ENCODE results near the gene CADM2. TPM values are rescaled to one million over a fixed set of nuclear protein-coding genes. Genes with fewer than 3 reads are reported as not detected.

The CADM2 gene
- total and polyA plus RNA-seq, 2 experiments from 2014 or later, result 13.3 to 47.5 TPM

GRCh38 chr3:85355572-85355971, 396.8 kb downstream of the CADM2 start (continued):
- TF ChIP-seq CTCF (conservative IDR thresholded peaks at IDR 0.05; ENCODE audit: low read depth in 2 of 2), result no peak
- TF ChIP-seq STAT1 (IDR thresholded peaks at IDR 0.05; ENCODE audit: unreplicated experiment), result no peak

- no peak overlapping the region for H2AFZ ChIP-seq
- H3K27ac ChIP-seq (ENCODE audit: low read depth), result no peak overlapping the region
- H3K79me2 ChIP-seq (replicated peaks; ENCODE audit: insufficient read depth), result no peaks in the 10 kb centered on the region
- H3F3A ChIP-seq (replicated peaks; ENCODE audit: low read depth), result no peaks in the 10 kb centered on the region
- no peaks in the 10 kb centered on the region for H3K27me3 ChIP-seq (ENCODE audit: insufficient read depth)
- no peaks in the 10 kb centered on the region for H3K36me3 ChIP-seq (ENCODE audit: insufficient read depth)
- Mint-ChIP-seq H3K36me3 (ENCODE audit: low read depth) (no peaks in the 10 kb centered on the region), H3K9me3 (no peaks in the 10 kb centered on the region), H3K27ac (no peak overlapping the region), H3K4me3 (no peak overlapping the region), H3K4me1 (peaks cover 2% of the 10 kb centered on the region; the same call in 2 of the 3 replicates), H3K27me3 (ENCODE audit: insufficient read depth, low read depth, poor library complexity) (no peaks in the 10 kb centered on the region)
- H3K4me1 ChIP-seq (ENCODE audit: insufficient read depth), result no peaks in the 10 kb centered on the region
- DNase-seq (ENCODE audit: low spot score) (peak; percentile 81), ATAC-seq (peak; percentile 100)
- H4K20me1 ChIP-seq (replicated peaks; ENCODE audit: insufficient read depth), result no peaks in the 10 kb centered on the region
- H3K4me3 ChIP-seq, result no peak overlapping the region
- H3K4me2 ChIP-seq, result no peak overlapping the region
- no peaks in the 10 kb centered on the region for H3K9me2 ChIP-seq (ENCODE audit: insufficient read depth)
- peak; percentile 83 to 93 for TF ChIP-seq CTCF (conservative IDR thresholded peaks at IDR 0.05; ENCODE audit: low read depth in 2 of 2)
- TF ChIP-seq ETS1 (IDR thresholded peaks at IDR 0.05), result no peak
Observed at GRCh38 chr3:85360742-85361387, 402.1 kb downstream of the CADM2 start.

GRCh38 chr3:85364296-85364909, 405.6 kb downstream of the CADM2 start:
- Mint-ChIP-seq H3K36me3 (ENCODE audit: low read depth) (no peaks in the 10 kb centered on the region), H3K27ac (no peak overlapping the region; the same call in 1 of the 2 replicates), H3K9me3 (no peaks in the 10 kb centered on the region), H3K4me3 (no peak overlapping the region), H3K27me3 (ENCODE audit: insufficient read depth, low read depth, poor library complexity) (no peaks in the 10 kb centered on the region), H3K4me1 (peaks cover 2% of the 10 kb centered on the region; the same call in 2 of the 3 replicates)
- Histone ChIP-seq H2AFZ (no peak overlapping the region), H3K79me2 (replicated peaks; ENCODE audit: insufficient read depth) (no peaks in the 10 kb centered on the region), H3K27ac (ENCODE audit: low read depth) (no peak overlapping the region), H3K36me3 (ENCODE audit: insufficient read depth) (no peaks in the 10 kb centered on the region), H3K27me3 (ENCODE audit: insufficient read depth) (no peaks in the 10 kb centered on the region), H3K9me2 (ENCODE audit: insufficient read depth) (no peaks in the 10 kb centered on the region), H3F3A (replicated peaks; ENCODE audit: low read depth) (no peaks in the 10 kb centered on the region), H3K4me3 (no peak overlapping the region), H3K4me2 (no peak overlapping the region), H3K4me1 (ENCODE audit: insufficient read depth) (no peaks in the 10 kb centered on the region), H4K20me1 (replicated peaks; ENCODE audit: insufficient read depth) (no peaks in the 10 kb centered on the region)
- no peak for DNase-seq (ENCODE audit: low spot score)
- ATAC-seq, result no peak
- TF ChIP-seq CTCF (conservative IDR thresholded peaks at IDR 0.05; ENCODE audit: low read depth in 2 of 2) (no peak), POLR2AphosphoS5 (IDR thresholded peaks at IDR 0.05; ENCODE audit: low read depth) (no peak), JUNB (IDR thresholded peaks at IDR 0.05; ENCODE audit: unreplicated experiment) (no peak)
